B cell (primary cell): ENCODE data around the gene APOO. TPM values are rescaled to one million over a fixed set of nuclear protein-coding genes. Genes with fewer than 3 reads are reported as not detected.

Source experiments
- ATAC-seq: fragments of 200-7000 bp; cut with Tn5 transposase; one replicate; pipeline ENCODE4 v1.10.0; 2021; ENCODE audit warnings: low read depth, mild to moderate bottlenecking, moderate number of reproducible peaks, moderate library complexity
- CTCF ChIA-PET: fragments of 350-600 bp; sonication (Branson Sonifier 250); formaldehyde crosslinking; loops from one replicate; lab custom pipeline; 2021; ENCODE audit warnings: antibody characterized with exemption, inconsistent platforms; lab: Charles Lee
- POLR2A ChIA-PET: fragments of 350-600 bp; sonication (Branson Sonifier 250); formaldehyde crosslinking; loops from one replicate; lab custom pipeline; 2021; ENCODE audit warnings: antibody characterized with exemption; lab: Charles Lee
- DNase-seq: peaks from one replicate; pipeline ENCODE4 v3.0.0; 2013
- H2AFZ ChIP-seq: 2 replicates; pipeline ENCODE4 v1.6.1; 2012; ENCODE audit warnings: mild to moderate bottlenecking, low read depth, low read length; ENCODE audit not compliant: insufficient read depth, poor library complexity, severe bottlenecking
- H3K27ac ChIP-seq, 2 donors: 1 replicate in 1 of 2; 2 replicates in 1 of 2; pipeline ENCODE4 v1.5.1; 2012 to 2013; ENCODE audit warnings: low read length in 2 of 2, mild to moderate bottlenecking in 2 of 2, moderate library complexity in 1 of 2
- H3K27me3 ChIP-seq, 4 experiments: fragments of 200-600 bp in 1 of 4; sonication (generic) in 1 of 4; replicated peaks in 1 of 4; 1 replicate in 2 of 4; 2 replicates in 2 of 4; pipeline versions ENCODE4 v1.6.1 to v1.7.0; 2013 to 2016; ENCODE audit warnings: low read length in 3 of 4, mild to moderate bottlenecking in 2 of 4, mixed read lengths in 1 of 4, moderate library complexity in 1 of 4; ENCODE audit not compliant: insufficient read depth in 4 of 4, control insufficient read depth in 3 of 4; ENCODE audit errors: control extremely low read depth in 1 of 4
- H3K36me3 ChIP-seq, 2 experiments: replicated peaks in 1 of 2; 1 replicate in 1 of 2; 2 replicates in 1 of 2; pipeline versions ENCODE4 v1.6.1 to v1.7.1; 2013; ENCODE audit warnings: low read length in 1 of 2; ENCODE audit not compliant: insufficient read depth in 2 of 2, control insufficient read depth in 1 of 2; ENCODE audit errors: control extremely low read depth in 1 of 2, extremely low read depth in 1 of 2
- H3K4me1 ChIP-seq, 2 donors: fragments of 200-600 bp in 1 of 2; sonication (generic) in 1 of 2; 1 replicate in 1 of 2; 2 replicates in 1 of 2; pipeline versions ENCODE4 v1.5.1 to v1.6.1; 2013 to 2017; ENCODE audit warnings: low read length in 2 of 2; ENCODE audit not compliant: control insufficient read depth in 2 of 2, insufficient read depth in 2 of 2
- H3K4me2 ChIP-seq: replicated peaks from 2 replicates; pipeline ENCODE3; 2012; ENCODE audit warnings: mild to moderate bottlenecking, low read depth, low read length; ENCODE audit not compliant: poor library complexity, severe bottlenecking
- H3K4me3 ChIP-seq, 5 experiments: fragments of 200-600 bp in 1 of 5; sonication (generic) in 1 of 5; 1 replicate in 3 of 5; 2 replicates in 2 of 5; pipeline versions ENCODE4 v1.5.1 to v1.7.0; 2011 to 2016; ENCODE audit warnings: low read length in 4 of 5, mild to moderate bottlenecking in 4 of 5, low read depth in 2 of 5, control low read depth in 1 of 5, moderate library complexity in 1 of 5; ENCODE audit not compliant: insufficient read depth in 1 of 5; ENCODE audit errors: control extremely low read depth in 1 of 5, extremely low read depth in 1 of 5
- H3K79me2 ChIP-seq: fragments of 200-600 bp; sonication (generic); one replicate; pipeline ENCODE4 v1.6.0; 2016; ENCODE audit warnings: low read length; ENCODE audit not compliant: control insufficient read depth, insufficient read depth
- H3K9ac ChIP-seq: fragments of 200-600 bp; sonication (generic); 2 replicates; pipeline ENCODE4 v1.6.1; 2017; ENCODE audit warnings: mild to moderate bottlenecking, low read length, moderate library complexity
- H3K9me3 ChIP-seq, 3 donors: one replicate each; pipeline versions ENCODE4 v1.6.1 to v1.7.1; 2013; ENCODE audit warnings: low read length in 2 of 3; ENCODE audit not compliant: control insufficient read depth in 2 of 3, insufficient read depth in 1 of 3; ENCODE audit errors: control extremely low read depth in 1 of 3
- H4K20me1 ChIP-seq: 2 replicates; pipeline ENCODE4 v1.6.0; 2012; ENCODE audit warnings: mild to moderate bottlenecking, low read length; ENCODE audit not compliant: insufficient read depth, control insufficient read depth, poor library complexity, severe bottlenecking
- H3K27ac Mint-ChIP-seq: one replicate; pipeline ENCODE4 v1.8.0; 2021; ENCODE audit warnings: mixed read lengths
- H3K27me3 Mint-ChIP-seq: one replicate; pipeline ENCODE4 v1.8.0; 2021; ENCODE audit warnings: mixed read lengths
- H3K4me1 Mint-ChIP-seq: one replicate; pipeline ENCODE4 v1.8.0; 2021; ENCODE audit warnings: mixed read lengths
- H3K4me3 Mint-ChIP-seq: one replicate; pipeline ENCODE4 v1.8.0; 2021; ENCODE audit warnings: mixed read lengths
- H3K9me3 Mint-ChIP-seq: one replicate; pipeline ENCODE4 v1.8.0; 2022; ENCODE audit warnings: mixed read lengths; ENCODE audit not compliant: insufficient read depth
- EZH2 ChIP-seq: IDR thresholded peaks from 2 replicates; pipeline ENCODE4 v1.6.1; 2012; ENCODE audit warnings: borderline replicate concordance, low read depth, mild to moderate bottlenecking, moderate library complexity, low read length; ENCODE audit not compliant: insufficient read depth, poor library complexity, severe bottlenecking
- WGBS: methylation state at CpG from one replicate; pipeline ENCODE4 v1.1.5; 2013; ENCODE audit warnings: missing lambda C conversion rate; ENCODE audit not compliant: insufficient coverage; 5-methylcytosine and 5-hydroxymethylcytosine counted together
- intact Hi-C: fragments of 100-400 bp; cut with micrococcal nuclease; formaldehyde crosslinking; loops from one replicate; pipeline ENCODE4 v1.10.0; 2022
- polyA plus RNA-seq: library from polyadenylated mRNA; depleted of rRNA; stranded (reverse); fragments of >200 nt; gene quantifications from 2 replicates; pipeline ENCODE4 v1.2.3, GENCODE V29; 2012
- total RNA-seq, 2 donors: library from RNA; stranded (reverse); fragments of 120-200 nt in 1 of 2; gene quantifications; 1 replicate in 1 of 2; 2 replicates in 1 of 2; pipeline versions ENCODE4 v1.2.3 to v1.2.4, GENCODE V29; 2013 to 2022
- TF ChIP-seq, protein P1 (sequence below): fragments of 200-600 bp; IDR thresholded peaks from one replicate; pipeline ENCODE4 v1.8.0; 2022; ENCODE audit warnings: antibody characterized with exemption, mild to moderate bottlenecking

APOO gene
- total and polyA plus RNA-seq, 2 donors (not counting 1 experiment from before 2014, with no cell fraction given) = 4.7 to 7.2 TPM

DNA sequence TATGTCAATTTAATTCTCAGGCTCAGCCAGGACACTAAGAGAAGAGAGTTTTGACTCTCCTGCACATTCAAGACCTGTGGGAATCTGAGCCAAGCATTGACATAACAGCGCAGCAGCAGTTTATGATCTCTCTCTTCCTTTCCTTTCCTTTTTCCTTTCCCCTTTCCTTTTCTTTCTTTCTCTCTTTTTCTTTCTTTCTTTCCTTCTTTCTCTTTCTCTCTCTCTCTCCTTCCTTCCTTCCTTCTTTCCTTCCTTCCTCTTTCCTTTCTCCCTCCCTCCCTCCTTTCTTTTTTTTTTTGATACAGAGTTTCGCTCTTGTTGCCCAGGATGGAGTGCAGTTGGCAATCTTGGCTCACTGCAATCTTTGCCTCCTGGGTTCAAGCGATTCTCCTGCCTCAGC, 103.2 kb downstream of the APOO start:
- no peak for ATAC-seq
- Histone ChIP-seq H3K27me3 (no peaks in the 10 kb centered on the region), H2AFZ (no peak overlapping the region), H3K4me1 (peaks cover 4 to 5% of the 10 kb centered on the region in 2 donors), H3K4me2 (no peak overlapping the region), H3K36me3 (no peaks in the 10 kb centered on the region), H3K9ac (no peak overlapping the region), H3K9me3 (no peaks in the 10 kb centered on the region), H3K79me2 (no peaks in the 10 kb centered on the region), H4K20me1 (no peaks in the 10 kb centered on the region), H3K4me3 (no peak overlapping the region), H3K27ac (no peak overlapping the region)
- H3K4me1 Mint-ChIP-seq = peaks cover 6% of the 10 kb centered on the region
- no peak overlapping the region for H3K4me3 Mint-ChIP-seq
- 93% methylated on average over 2 of the region's 3 CpGs for WGBS
- intact Hi-C loops = no loop called here
- TF ChIP-seq, protein P1, sequence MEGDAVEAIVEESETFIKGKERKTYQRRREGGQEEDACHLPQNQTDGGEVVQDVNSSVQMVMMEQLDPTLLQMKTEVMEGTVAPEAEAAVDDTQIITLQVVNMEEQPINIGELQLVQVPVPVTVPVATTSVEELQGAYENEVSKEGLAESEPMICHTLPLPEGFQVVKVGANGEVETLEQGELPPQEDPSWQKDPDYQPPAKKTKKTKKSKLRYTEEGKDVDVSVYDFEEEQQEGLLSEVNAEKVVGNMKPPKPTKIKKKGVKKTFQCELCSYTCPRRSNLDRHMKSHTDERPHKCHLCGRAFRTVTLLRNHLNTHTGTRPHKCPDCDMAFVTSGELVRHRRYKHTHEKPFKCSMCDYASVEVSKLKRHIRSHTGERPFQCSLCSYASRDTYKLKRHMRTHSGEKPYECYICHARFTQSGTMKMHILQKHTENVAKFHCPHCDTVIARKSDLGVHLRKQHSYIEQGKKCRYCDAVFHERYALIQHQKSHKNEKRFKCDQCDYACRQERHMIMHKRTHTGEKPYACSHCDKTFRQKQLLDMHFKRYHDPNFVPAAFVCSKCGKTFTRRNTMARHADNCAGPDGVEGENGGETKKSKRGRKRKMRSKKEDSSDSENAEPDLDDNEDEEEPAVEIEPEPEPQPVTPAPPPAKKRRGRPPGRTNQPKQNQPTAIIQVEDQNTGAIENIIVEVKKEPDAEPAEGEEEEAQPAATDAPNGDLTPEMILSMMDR = no peak
- no peak for TF ChIP-seq EZH2
- DNase-seq = no peak
- H3K27ac Mint-ChIP-seq = no peak overlapping the region
- POLR2A ChIA-PET = interaction anchor here (0.6 kb wide), 1 partner anchor 17 kb away, joined by 8 read pairs; no protein-coding TSS in a partner anchor
- CTCF ChIA-PET = no interaction called here
- no peaks in the 10 kb centered on the region for H3K9me3 Mint-ChIP-seq
- no peaks in the 10 kb centered on the region for H3K27me3 Mint-ChIP-seq

DNA sequence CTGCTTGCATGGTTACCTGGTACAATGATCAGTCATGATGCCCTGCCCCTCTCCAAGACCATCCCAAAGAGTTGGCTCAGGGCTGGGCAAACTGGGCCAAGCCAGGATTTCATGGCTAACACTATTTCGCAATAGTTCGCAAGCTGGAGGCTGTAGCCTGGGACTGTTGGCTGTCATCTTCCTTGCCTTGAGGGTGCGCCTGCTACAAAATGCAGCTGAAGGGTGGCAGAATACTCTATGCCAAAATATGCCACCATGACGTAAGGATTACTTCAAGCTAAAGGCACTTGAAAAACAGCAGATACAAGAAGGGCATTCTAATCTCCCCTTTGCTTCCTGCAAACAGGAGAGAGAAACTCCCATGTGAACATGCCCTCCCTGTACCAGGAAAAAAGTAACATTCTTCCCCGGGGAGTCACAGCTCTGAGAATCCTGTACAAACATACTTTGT, 103.8 kb downstream of the APOO start:
- Histone ChIP-seq H2AFZ (no peak overlapping the region), H3K9ac (no peak overlapping the region), H3K27me3 (no peaks in the 10 kb centered on the region), H3K4me1 (peaks cover 4 to 5% of the 10 kb centered on the region in 2 donors), H3K4me2 (no peak overlapping the region), H3K4me3 (no peak overlapping the region), H3K27ac (no peak overlapping the region), H3K36me3 (no peaks in the 10 kb centered on the region), H4K20me1 (no peaks in the 10 kb centered on the region), H3K9me3 (no peaks in the 10 kb centered on the region), H3K79me2 (no peaks in the 10 kb centered on the region)
- no peaks in the 10 kb centered on the region for H3K9me3 Mint-ChIP-seq
- ChIA-PET CTCF (no interaction called here), POLR2A (interaction anchor here (0.6 kb wide), 1 partner anchor 85 kb away, joined by 4 read pairs; no protein-coding TSS in a partner anchor)
- WGBS = 100% methylated on average over 1 of the region's 5 CpGs
- TF ChIP-seq, protein P1 = no peak
- no peak for TF ChIP-seq EZH2
- no peak overlapping the region for H3K27ac Mint-ChIP-seq
- peaks cover 6% of the 10 kb centered on the region for H3K4me1 Mint-ChIP-seq
- H3K4me3 Mint-ChIP-seq = no peak overlapping the region
- no peaks in the 10 kb centered on the region for H3K27me3 Mint-ChIP-seq
- no peak for ATAC-seq
- intact Hi-C loops = no loop called here
- no peak for DNase-seq
